K562 (cell line): ENCODE results near the gene OSCP1. TPM values are rescaled to one million over a fixed set of nuclear protein-coding genes. Genes with fewer than 3 reads are reported as not detected.
A peak's percentile ranks its signal among the peaks of the same experiment; 100 is the strongest.

Experiments
- ATAC-seq: fragments of 200-7000 bp; cut with Tn5 transposase; 3 replicates; pipeline ENCODE4 v1.9.1; 2020; ENCODE audit warnings: moderate library complexity
- BruUV-seq: library from RNA; stranded (reverse); fragments of 400-500 nt; replicated peaks from 2 replicates; lab custom pipeline; 2021; lab: Mats Ljungman, UMichigan
- CTCF ChIA-PET: fragments of 300-600 bp; formaldehyde crosslinking; extraction: SDS; loops from one replicate; lab custom pipeline; 2021; ENCODE audit warnings: low intra/inter-chr PET ratio; lab: Yijun Ruan, JAX
- POLR2A ChIA-PET: fragments of 300-600, 350-650 bp; sonication (Branson Sonifier 250); formaldehyde crosslinking; extraction: SDS; loops from one replicate; lab custom pipeline; 2021; ENCODE audit warnings: antibody characterized with exemption, inconsistent platforms; lab: Yijun Ruan, JAX
- DNase-seq, 4 experiments: peaks; one replicate each; pipeline versions ENCODE4 v3.0.0 to v3.0.0-alpha.2; 2011 to 2018; ENCODE audit warnings: low spot score in 3 of 4, mixed read lengths in 3 of 4; ENCODE audit errors: extremely low read depth in 1 of 4
- FAIRE-seq: peaks from 2 replicates; lab custom pipeline; 2011; peaks lifted over from hg19 to GRCh38; lab: Jason Lieb, UNC
- H2AFZ ChIP-seq: 2 replicates; pipeline ENCODE4 v1.6.0; 2011; ENCODE audit warnings: low read depth, low read length, control low read depth, inconsistent platforms
- H3K27ac ChIP-seq: fragments of 200-600 bp; 3 replicates; pipeline ENCODE4 v1.8.0; 2011; ENCODE audit warnings: low read depth, mild to moderate bottlenecking, control low read depth, inconsistent platforms, low read length, moderate library complexity, mixed read lengths; ENCODE audit errors: extremely low read depth
- H3K27me3 ChIP-seq, 2 experiments: fragments of 300-600 bp in 1 of 2; 2 replicates in 1 of 2; 3 replicates in 1 of 2; pipeline versions ENCODE4 v1.6.0 to v1.8.0; 2011; ENCODE audit warnings: inconsistent platforms in 2 of 2, low read length in 2 of 2, mild to moderate bottlenecking in 1 of 2, mixed read lengths in 1 of 2, moderate library complexity in 1 of 2; ENCODE audit not compliant: control insufficient read depth in 2 of 2, insufficient read depth in 2 of 2
- H3K36me3 ChIP-seq: fragments of 300-600 bp; 3 replicates; pipeline ENCODE4 v1.8.0; 2011; ENCODE audit warnings: mild to moderate bottlenecking, low read length, inconsistent platforms; ENCODE audit not compliant: control insufficient read depth, insufficient read depth
- H3K4me1 ChIP-seq, 2 experiments: fragments of 200-600 bp in 1 of 2; replicated peaks in 1 of 2; 2 replicates in 1 of 2; 3 replicates in 1 of 2; pipeline versions ENCODE4 v1.5.1 to v1.8.0; 2011; ENCODE audit warnings: inconsistent platforms in 2 of 2, low read length in 2 of 2, mild to moderate bottlenecking in 1 of 2, mixed read lengths in 1 of 2, moderate library complexity in 1 of 2; ENCODE audit not compliant: control insufficient read depth in 2 of 2, insufficient read depth in 2 of 2
- H3K4me2 ChIP-seq: 2 replicates; pipeline ENCODE4 v1.6.1; 2011; ENCODE audit warnings: low read length, control low read depth, inconsistent platforms, mixed read lengths; ENCODE audit not compliant: insufficient read depth
- H3K4me3 ChIP-seq: fragments of 200-600 bp; sonication (generic), shearing (Covaris generic); 2 replicates; pipeline ENCODE4 v1.5.1; 2016; ENCODE audit warnings: control low read depth, inconsistent platforms
- H3K79me2 ChIP-seq: fragments of 200-600 bp; 3 replicates; pipeline ENCODE4 v1.8.0; 2011; ENCODE audit warnings: low read length, inconsistent platforms; ENCODE audit not compliant: control insufficient read depth, insufficient read depth
- H3K9ac ChIP-seq, 2 experiments: 2 replicates each; pipeline versions ENCODE4 v1.6.0 to v1.6.1; 2011; ENCODE audit warnings: low read depth in 2 of 2, low read length in 2 of 2, control low read depth in 1 of 2, inconsistent platforms in 1 of 2, mild to moderate bottlenecking in 1 of 2, mixed read lengths in 1 of 2; ENCODE audit not compliant: insufficient read depth in 1 of 2
- H3K9me1 ChIP-seq: one replicate; pipeline ENCODE4 v1.6.0; 2011; ENCODE audit warnings: inconsistent platforms, mild to moderate bottlenecking, low read length, moderate library complexity; ENCODE audit not compliant: control insufficient read depth, insufficient read depth
- H3K9me3 ChIP-seq: replicated peaks from 2 replicates; pipeline ENCODE4 v1.5.1; 2011; ENCODE audit warnings: low read depth, low read length, inconsistent platforms; ENCODE audit not compliant: control insufficient read depth, insufficient read depth
- H4K20me1 ChIP-seq: replicated peaks from 2 replicates; pipeline ENCODE4 v1.6.1; 2011; ENCODE audit warnings: low read length, inconsistent platforms, mixed read lengths; ENCODE audit not compliant: control insufficient read depth, insufficient read depth
- MYNN ChIP-seq, 2 experiments: sonication (generic); formaldehyde crosslinking in 1 of 2; IDR thresholded peaks; 2 replicates each; pipeline versions ENCODE4 v1.5.0 to v1.6.1; 2016 to 2020; ENCODE audit warnings: antibody characterized with exemption in 1 of 2, missing genetic modification reagents in 1 of 2
- SRSF9 ChIP-seq: fragments of 200-400 bp; formaldehyde crosslinking; IDR thresholded peaks from 2 replicates; pipeline ENCODE4 v1.6.1; 2017; ENCODE audit warnings: low read depth, low read length, borderline replicate concordance
- ZNF75A ChIP-seq: fragments of 450-650 bp; formaldehyde crosslinking; IDR thresholded peaks from 2 replicates; pipeline ENCODE4 v1.4.0; 2020; ENCODE audit warnings: mild to moderate bottlenecking
- ZNF780A ChIP-seq: fragments of 250-450 bp; sonication (Bioruptor Pico); IDR thresholded peaks from 2 replicates; pipeline ENCODE4 v1.5.0; 2021; ENCODE audit warnings: mild to moderate bottlenecking
- WGBS: fragments of 100-300 bp; shearing (Covaris generic); methylation state at CpG from one replicate; pipeline ENCODE4 v1.1.6; 2016; ENCODE audit warnings: low coverage, mixed read lengths; ENCODE audit not compliant: insufficient coverage; ENCODE audit errors: missing lambda C conversion rate; 5-methylcytosine and 5-hydroxymethylcytosine counted together
- in situ Hi-C: fragments of 300-500 bp; cut with MboI; formaldehyde crosslinking; loops from 4 replicates; pipeline ENCODE4 v1.15.0; 2018; ENCODE audit warnings: inconsistent platforms, mixed read lengths
- intact Hi-C: fragments of 100-400 bp; cut with micrococcal nuclease; formaldehyde crosslinking; loops from 2 replicates; pipeline ENCODE4 v1.14.2; 2022
- polyA plus RNA-seq, 8 experiments: library from polyadenylated mRNA; depleted of rRNA in 4 of 8; stranded (reverse) in 5 of 8; unstranded in 3 of 8; fragments of >200 nt; fragmentation: Nextera tagmentation in 2 of 8; fragmentation: Illumina TruSeq in 1 of 8; extraction: Ambion mirVana in 2 of 8; extraction: Trizol in 1 of 8; gene quantifications; 2 replicates each; pipeline versions ENCODE4 v1.2.1 to v1.2.3, GENCODE V29; 2011 to 2014; ENCODE audit warnings: inconsistent platforms in 1 of 8, missing spikeins in 1 of 8
- total RNA-seq, 7 experiments: library from RNA; depleted of rRNA in 6 of 7; stranded (reverse); fragments of >200 nt in 6 of 7; fragmentation: Illumina TruSeq in 2 of 7; extraction: Trizol in 2 of 7; gene quantifications; 2 replicates each; pipeline versions ENCODE4 v1.2.1 to v1.2.3, GENCODE V29; 2011 to 2021; ENCODE audit warnings: low replicate concordance in 1 of 7
- TF ChIP-seq, protein P1 (sequence below), 2 experiments: fragments of 450-650 bp in 1 of 2; IDR thresholded peaks; 2 replicates each; pipeline ENCODE4 v1.6.1; 2011 to 2017; ENCODE audit warnings: low read depth in 2 of 2, antibody characterized with exemption in 1 of 2, borderline replicate concordance in 1 of 2, low read length in 1 of 2, mild to moderate bottlenecking in 1 of 2, mixed read lengths in 1 of 2; ENCODE audit not compliant: control insufficient read depth in 1 of 2
- TF ChIP-seq, protein P2 (sequence below): sonication (generic); formaldehyde crosslinking; IDR thresholded peaks from 2 replicates; pipeline ENCODE4 v1.8.0; 2022; ENCODE audit warnings: mild to moderate bottlenecking, missing genetic modification reagents
- TF ChIP-seq, protein P3 (sequence below): sonication (generic); formaldehyde crosslinking; IDR thresholded peaks from 2 replicates; pipeline ENCODE4 v1.8.1; 2023; ENCODE audit warnings: mild to moderate bottlenecking, missing genetic modification reagents
- TF ChIP-seq, protein P4 (sequence below): sonication (generic); formaldehyde crosslinking; IDR thresholded peaks from 2 replicates; pipeline ENCODE4 v1.8.1; 2023; ENCODE audit warnings: mild to moderate bottlenecking, missing genetic modification reagents
- TF ChIP-seq, protein P5 (sequence below): fragments of 250-450 bp; sonication (Bioruptor Pico); IDR thresholded peaks from 2 replicates; pipeline ENCODE4 v1.5.0; 2021
- TF ChIP-seq, protein P6 (sequence below): fragments of 450-650 bp; IDR thresholded peaks from 2 replicates; pipeline ENCODE4 v1.6.1; 2016; ENCODE audit warnings: mild to moderate bottlenecking

The OSCP1 gene
- total and polyA plus RNA-seq, 9 of the 15 experiments (the other 6 are each of a cell fraction or from before 2014, with no cell fraction given): 0.15 to 0.40 (median 0.33) TPM; not detected in 5

DNA sequence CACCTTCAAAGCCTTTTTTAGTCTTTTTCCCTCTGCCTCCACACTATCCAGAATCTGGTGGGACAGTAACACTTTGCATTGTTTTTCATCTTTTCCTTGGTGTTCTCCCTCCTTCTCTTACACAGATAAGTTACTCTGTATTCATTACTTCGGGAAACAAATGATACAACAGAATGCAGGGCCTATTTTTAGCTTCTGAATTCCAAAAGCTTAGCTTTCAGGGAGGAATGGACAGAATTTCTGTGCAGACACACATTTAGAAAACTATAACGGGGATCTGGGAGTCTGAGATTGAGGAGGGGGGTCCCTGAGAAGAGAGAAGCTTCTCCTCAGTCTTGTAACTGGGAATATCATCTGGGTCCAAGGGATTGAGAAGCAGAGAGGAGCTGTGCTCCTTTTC lies 61.0 kb downstream of the OSCP1 start:
- no peak overlapping the region for H2AFZ ChIP-seq
- in situ Hi-C loops: no loop called here
- H3K9ac ChIP-seq: no peak overlapping the region; a peak in 1 of 4 replicates
- H3K36me3 ChIP-seq: peaks cover 60% of the 10 kb centered on the region
- FAIRE-seq (no peak), DNase-seq (no peak), ATAC-seq (no peak)
- H3K4me1 ChIP-seq: peaks cover 20 to 24% of the 10 kb centered on the region in 2 experiments
- no peak overlapping the region for H3K4me2 ChIP-seq
- POLR2A ChIA-PET: interaction anchor here (0.7 to 9.7 kb wide), 9 partner anchors 9 to 229 kb away, joined by 3 to 315 read pairs (median 5); partner anchors contain the start of genes LSM10 and SH3D21
- no peak overlapping the region for H3K4me3 ChIP-seq
- no peaks in the 10 kb centered on the region for H3K9me3 ChIP-seq
- no TSS peak for BruUV-seq
- no peaks in the 10 kb centered on the region for H3K27me3 ChIP-seq
- H3K9me1 ChIP-seq: peaks cover 5% of the 10 kb centered on the region
- intact Hi-C loops: loop anchor here (5.0 kb wide), 1 partner anchor 67 kb away; the partner anchor contains the start of gene EVA1B
- CTCF ChIA-PET: no interaction called here
- H3K27ac ChIP-seq: peak overlapping the region; percentile 19; the same call in 2 of the 3 replicates
- 54% methylated on average over 2 of the region's 2 CpGs for WGBS
- H4K20me1 ChIP-seq: peaks cover 10% of the 10 kb centered on the region; the same call in 1 of the 2 replicates
- H3K79me2 ChIP-seq: peaks cover 26% of the 10 kb centered on the region
- TF ChIP-seq, protein P1, sequence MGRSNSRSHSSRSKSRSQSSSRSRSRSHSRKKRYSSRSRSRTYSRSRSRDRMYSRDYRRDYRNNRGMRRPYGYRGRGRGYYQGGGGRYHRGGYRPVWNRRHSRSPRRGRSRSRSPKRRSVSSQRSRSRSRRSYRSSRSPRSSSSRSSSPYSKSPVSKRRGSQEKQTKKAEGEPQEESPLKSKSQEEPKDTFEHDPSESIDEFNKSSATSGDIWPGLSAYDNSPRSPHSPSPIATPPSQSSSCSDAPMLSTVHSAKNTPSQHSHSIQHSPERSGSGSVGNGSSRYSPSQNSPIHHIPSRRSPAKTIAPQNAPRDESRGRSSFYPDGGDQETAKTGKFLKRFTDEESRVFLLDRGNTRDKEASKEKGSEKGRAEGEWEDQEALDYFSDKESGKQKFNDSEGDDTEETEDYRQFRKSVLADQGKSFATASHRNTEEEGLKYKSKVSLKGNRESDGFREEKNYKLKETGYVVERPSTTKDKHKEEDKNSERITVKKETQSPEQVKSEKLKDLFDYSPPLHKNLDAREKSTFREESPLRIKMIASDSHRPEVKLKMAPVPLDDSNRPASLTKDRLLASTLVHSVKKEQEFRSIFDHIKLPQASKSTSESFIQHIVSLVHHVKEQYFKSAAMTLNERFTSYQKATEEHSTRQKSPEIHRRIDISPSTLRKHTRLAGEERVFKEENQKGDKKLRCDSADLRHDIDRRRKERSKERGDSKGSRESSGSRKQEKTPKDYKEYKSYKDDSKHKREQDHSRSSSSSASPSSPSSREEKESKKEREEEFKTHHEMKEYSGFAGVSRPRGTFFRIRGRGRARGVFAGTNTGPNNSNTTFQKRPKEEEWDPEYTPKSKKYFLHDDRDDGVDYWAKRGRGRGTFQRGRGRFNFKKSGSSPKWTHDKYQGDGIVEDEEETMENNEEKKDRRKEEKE (IDR thresholded peaks at IDR 0.05; ENCODE audit: borderline replicate concordance in 1 of 2, control insufficient read depth in 1 of 2, low read depth in 2 of 2, low read length in 1 of 2): no peak
- TF ChIP-seq SRSF9: no peak
- TF ChIP-seq, protein P2, sequence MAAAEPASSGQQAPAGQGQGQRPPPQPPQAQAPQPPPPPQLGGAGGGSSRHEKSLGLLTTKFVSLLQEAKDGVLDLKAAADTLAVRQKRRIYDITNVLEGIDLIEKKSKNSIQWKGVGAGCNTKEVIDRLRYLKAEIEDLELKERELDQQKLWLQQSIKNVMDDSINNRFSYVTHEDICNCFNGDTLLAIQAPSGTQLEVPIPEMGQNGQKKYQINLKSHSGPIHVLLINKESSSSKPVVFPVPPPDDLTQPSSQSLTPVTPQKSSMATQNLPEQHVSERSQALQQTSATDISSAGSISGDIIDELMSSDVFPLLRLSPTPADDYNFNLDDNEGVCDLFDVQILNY (CRISPR knock-in tag): no peak
- TF ChIP-seq, protein P3, sequence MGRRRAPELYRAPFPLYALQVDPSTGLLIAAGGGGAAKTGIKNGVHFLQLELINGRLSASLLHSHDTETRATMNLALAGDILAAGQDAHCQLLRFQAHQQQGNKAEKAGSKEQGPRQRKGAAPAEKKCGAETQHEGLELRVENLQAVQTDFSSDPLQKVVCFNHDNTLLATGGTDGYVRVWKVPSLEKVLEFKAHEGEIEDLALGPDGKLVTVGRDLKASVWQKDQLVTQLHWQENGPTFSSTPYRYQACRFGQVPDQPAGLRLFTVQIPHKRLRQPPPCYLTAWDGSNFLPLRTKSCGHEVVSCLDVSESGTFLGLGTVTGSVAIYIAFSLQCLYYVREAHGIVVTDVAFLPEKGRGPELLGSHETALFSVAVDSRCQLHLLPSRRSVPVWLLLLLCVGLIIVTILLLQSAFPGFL (CRISPR knock-in tag): no peak
- TF ChIP-seq, protein P4, sequence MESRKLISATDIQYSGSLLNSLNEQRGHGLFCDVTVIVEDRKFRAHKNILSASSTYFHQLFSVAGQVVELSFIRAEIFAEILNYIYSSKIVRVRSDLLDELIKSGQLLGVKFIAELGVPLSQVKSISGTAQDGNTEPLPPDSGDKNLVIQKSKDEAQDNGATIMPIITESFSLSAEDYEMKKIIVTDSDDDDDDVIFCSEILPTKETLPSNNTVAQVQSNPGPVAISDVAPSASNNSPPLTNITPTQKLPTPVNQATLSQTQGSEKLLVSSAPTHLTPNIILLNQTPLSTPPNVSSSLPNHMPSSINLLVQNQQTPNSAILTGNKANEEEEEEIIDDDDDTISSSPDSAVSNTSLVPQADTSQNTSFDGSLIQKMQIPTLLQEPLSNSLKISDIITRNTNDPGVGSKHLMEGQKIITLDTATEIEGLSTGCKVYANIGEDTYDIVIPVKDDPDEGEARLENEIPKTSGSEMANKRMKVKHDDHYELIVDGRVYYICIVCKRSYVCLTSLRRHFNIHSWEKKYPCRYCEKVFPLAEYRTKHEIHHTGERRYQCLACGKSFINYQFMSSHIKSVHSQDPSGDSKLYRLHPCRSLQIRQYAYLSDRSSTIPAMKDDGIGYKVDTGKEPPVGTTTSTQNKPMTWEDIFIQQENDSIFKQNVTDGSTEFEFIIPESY (CRISPR knock-in tag): no peak
- TF ChIP-seq MYNN (IDR thresholded peaks at IDR 0.05): no peak
- no peak for TF ChIP-seq MYNN (CRISPR knock-in tag; IDR thresholded peaks at IDR 0.05)
- TF ChIP-seq, protein P5, sequence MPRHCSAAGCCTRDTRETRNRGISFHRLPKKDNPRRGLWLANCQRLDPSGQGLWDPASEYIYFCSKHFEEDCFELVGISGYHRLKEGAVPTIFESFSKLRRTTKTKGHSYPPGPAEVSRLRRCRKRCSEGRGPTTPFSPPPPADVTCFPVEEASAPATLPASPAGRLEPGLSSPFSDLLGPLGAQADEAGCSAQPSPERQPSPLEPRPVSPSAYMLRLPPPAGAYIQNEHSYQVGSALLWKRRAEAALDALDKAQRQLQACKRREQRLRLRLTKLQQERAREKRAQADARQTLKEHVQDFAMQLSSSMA (CRISPR knock-in tag): no peak
- no peak for TF ChIP-seq ZNF780A (CRISPR knock-in tag)
- no peak for TF ChIP-seq ZNF75A (CRISPR knock-in tag)
- TF ChIP-seq, protein P6, sequence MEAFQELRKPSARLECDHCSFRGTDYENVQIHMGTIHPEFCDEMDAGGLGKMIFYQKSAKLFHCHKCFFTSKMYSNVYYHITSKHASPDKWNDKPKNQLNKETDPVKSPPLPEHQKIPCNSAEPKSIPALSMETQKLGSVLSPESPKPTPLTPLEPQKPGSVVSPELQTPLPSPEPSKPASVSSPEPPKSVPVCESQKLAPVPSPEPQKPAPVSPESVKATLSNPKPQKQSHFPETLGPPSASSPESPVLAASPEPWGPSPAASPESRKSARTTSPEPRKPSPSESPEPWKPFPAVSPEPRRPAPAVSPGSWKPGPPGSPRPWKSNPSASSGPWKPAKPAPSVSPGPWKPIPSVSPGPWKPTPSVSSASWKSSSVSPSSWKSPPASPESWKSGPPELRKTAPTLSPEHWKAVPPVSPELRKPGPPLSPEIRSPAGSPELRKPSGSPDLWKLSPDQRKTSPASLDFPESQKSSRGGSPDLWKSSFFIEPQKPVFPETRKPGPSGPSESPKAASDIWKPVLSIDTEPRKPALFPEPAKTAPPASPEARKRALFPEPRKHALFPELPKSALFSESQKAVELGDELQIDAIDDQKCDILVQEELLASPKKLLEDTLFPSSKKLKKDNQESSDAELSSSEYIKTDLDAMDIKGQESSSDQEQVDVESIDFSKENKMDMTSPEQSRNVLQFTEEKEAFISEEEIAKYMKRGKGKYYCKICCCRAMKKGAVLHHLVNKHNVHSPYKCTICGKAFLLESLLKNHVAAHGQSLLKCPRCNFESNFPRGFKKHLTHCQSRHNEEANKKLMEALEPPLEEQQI: no peak
